HepG2 (cell line): ENCODE results near the gene RWDD2A.

Experiments
- ATF7-NPFF ChIP-seq: sonication (generic); formaldehyde crosslinking; IDR thresholded peaks from 2 replicates; pipeline ENCODE4 v1.8.1; 2023; ENCODE audit warnings: mild to moderate bottlenecking, low read depth, missing genetic modification reagents, moderate library complexity
- CEBPB ChIP-seq: IDR thresholded peaks from 2 replicates; pipeline ENCODE4 v1.6.1; 2011; ENCODE audit warnings: low read depth, low read length, improper control_type of control experiment, borderline replicate concordance
- GABPA ChIP-seq, 2 experiments: IDR thresholded peaks; 2 replicates each; pipeline ENCODE4 v1.6.1; 2011 to 2016; ENCODE audit warnings: low read depth in 2 of 2, low read length in 1 of 2, missing biosample characterization in 1 of 2, missing genetic modification characterization in 1 of 2
- KDM1A ChIP-seq: IDR thresholded peaks from 2 replicates; pipeline ENCODE4 v1.6.1; 2016; ENCODE audit warnings: missing compliant biosample characterization
- KLF13 ChIP-seq: sonication (generic); formaldehyde crosslinking; IDR thresholded peaks from 2 replicates; pipeline ENCODE4 v1.4.0; 2020; ENCODE audit warnings: mild to moderate bottlenecking, missing genetic modification reagents
- NFE2 ChIP-seq: sonication (generic); formaldehyde crosslinking; IDR thresholded peaks from 2 replicates; pipeline ENCODE4 v1.4.0; 2020; ENCODE audit warnings: missing genetic modification reagents
- NFIB ChIP-seq: sonication (generic); formaldehyde crosslinking; IDR thresholded peaks from 2 replicates; pipeline ENCODE4 v1.9.0; 2021; ENCODE audit warnings: missing genetic modification reagents, mild to moderate bottlenecking, borderline replicate concordance
- POLR2A ChIP-seq, 2 experiments: IDR thresholded peaks; 2 replicates each; pipeline ENCODE4 v1.6.1; 2011; ENCODE audit warnings: low read depth in 2 of 2, low read length in 2 of 2, mild to moderate bottlenecking in 1 of 2, moderate library complexity in 1 of 2; ENCODE audit not compliant: insufficient read depth in 1 of 2
- POLR2AphosphoS5 ChIP-seq: IDR thresholded peaks from 2 replicates; pipeline ENCODE4 v1.6.1; 2012; ENCODE audit warnings: low read depth, low read length
- RBM39 ChIP-seq: fragments of 200-400 bp; formaldehyde crosslinking; IDR thresholded peaks from one replicate; pipeline ENCODE4 v1.6.1; 2018; ENCODE audit warnings: antibody characterized with exemption, mild to moderate bottlenecking, low read depth, low read length; ENCODE audit not compliant: poor library complexity, severe bottlenecking
- TF ChIP-seq, protein P1 (sequence below): sonication (generic); formaldehyde crosslinking; IDR thresholded peaks from 2 replicates; pipeline ENCODE4 v1.5.0; 2020; ENCODE audit warnings: missing genetic modification reagents
- TF ChIP-seq, protein P2 (sequence below): IDR thresholded peaks from 2 replicates; pipeline ENCODE4 v1.6.1; 2016
- TF ChIP-seq, protein P3 (sequence below): sonication (generic); formaldehyde crosslinking; IDR thresholded peaks from 2 replicates; pipeline ENCODE4 v1.5.0; 2020; ENCODE audit warnings: mild to moderate bottlenecking, missing genetic modification reagents

DNA sequence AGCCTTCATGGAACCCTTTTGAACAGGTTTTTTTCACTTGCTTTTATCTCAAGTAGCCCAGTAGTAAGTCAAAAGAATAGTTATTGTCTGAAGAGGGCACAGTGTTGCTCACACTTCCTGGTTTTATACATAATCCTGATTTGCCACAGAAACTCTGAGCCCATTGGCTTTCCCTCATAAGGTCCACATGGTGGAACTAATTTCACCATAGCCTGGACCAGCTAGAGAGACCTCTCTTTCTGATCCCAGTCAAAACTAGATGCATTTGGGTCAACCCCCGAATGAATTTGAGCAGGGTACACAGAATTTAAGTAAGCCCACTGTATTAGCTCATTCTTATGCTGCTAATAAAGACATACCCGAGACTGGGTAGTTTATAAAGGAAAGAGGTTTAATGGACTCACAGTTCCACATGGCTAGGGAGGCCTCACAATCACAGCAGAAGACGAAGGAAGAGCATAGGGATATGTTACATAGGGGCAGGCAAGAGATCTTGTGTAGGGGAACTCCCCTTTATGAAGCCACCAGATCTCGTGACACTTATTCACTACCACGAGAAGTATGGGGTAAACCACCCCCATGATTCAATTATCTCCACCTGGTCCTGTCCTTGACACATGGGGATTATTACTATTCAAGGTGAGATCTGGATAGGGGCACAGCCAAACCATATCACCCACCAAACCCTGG lies 6.2 kb downstream of the RWDD2A start:
- TF ChIP-seq ATF7-NPFF (CRISPR knock-in tag): no peak
- no peak for TF ChIP-seq NFIB
- TF ChIP-seq CEBPB: no peak
- TF ChIP-seq, protein P1, sequence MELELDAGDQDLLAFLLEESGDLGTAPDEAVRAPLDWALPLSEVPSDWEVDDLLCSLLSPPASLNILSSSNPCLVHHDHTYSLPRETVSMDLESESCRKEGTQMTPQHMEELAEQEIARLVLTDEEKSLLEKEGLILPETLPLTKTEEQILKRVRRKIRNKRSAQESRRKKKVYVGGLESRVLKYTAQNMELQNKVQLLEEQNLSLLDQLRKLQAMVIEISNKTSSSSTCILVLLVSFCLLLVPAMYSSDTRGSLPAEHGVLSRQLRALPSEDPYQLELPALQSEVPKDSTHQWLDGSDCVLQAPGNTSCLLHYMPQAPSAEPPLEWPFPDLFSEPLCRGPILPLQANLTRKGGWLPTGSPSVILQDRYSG (CRISPR knock-in tag): no peak
- no peak for TF ChIP-seq POLR2A (IDR thresholded peaks at IDR 0.05; ENCODE audit: insufficient read depth in 1 of 2, low read depth in 2 of 2, low read length in 2 of 2)
- no peak for TF ChIP-seq KDM1A (CRISPR knock-in tag)
- TF ChIP-seq, protein P2, sequence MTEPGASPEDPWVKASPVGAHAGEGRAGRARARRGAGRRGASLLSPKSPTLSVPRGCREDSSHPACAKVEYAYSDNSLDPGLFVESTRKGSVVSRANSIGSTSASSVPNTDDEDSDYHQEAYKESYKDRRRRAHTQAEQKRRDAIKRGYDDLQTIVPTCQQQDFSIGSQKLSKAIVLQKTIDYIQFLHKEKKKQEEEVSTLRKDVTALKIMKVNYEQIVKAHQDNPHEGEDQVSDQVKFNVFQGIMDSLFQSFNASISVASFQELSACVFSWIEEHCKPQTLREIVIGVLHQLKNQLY (CRISPR knock-in tag): no peak
- TF ChIP-seq KLF13 (CRISPR knock-in tag): no peak
- TF ChIP-seq GABPA (IDR thresholded peaks at IDR 0.05; ENCODE audit: low read depth, low read length): no peak
- TF ChIP-seq GABPA (CRISPR knock-in tag; IDR thresholded peaks at IDR 0.05; ENCODE audit: low read depth): no peak
- no peak for TF ChIP-seq RBM39
- TF ChIP-seq, protein P3, sequence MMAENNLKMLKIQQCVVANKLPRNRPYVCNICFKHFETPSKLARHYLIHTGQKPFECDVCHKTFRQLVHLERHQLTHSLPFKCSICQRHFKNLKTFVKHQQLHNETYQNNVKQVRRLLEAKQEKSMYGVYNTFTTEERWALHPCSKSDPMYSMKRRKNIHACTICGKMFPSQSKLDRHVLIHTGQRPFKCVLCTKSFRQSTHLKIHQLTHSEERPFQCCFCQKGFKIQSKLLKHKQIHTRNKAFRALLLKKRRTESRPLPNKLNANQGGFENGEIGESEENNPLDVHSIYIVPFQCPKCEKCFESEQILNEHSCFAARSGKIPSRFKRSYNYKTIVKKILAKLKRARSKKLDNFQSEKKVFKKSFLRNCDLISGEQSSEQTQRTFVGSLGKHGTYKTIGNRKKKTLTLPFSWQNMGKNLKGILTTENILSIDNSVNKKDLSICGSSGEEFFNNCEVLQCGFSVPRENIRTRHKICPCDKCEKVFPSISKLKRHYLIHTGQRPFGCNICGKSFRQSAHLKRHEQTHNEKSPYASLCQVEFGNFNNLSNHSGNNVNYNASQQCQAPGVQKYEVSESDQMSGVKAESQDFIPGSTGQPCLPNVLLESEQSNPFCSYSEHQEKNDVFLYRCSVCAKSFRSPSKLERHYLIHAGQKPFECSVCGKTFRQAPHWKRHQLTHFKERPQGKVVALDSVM (CRISPR knock-in tag): no peak
- no peak for TF ChIP-seq POLR2AphosphoS5
- TF ChIP-seq NFE2 (CRISPR knock-in tag): no peak
